ENCODE data around the gene AP1S2.

AP1S2 gene

GRCh38 chrX:15877380-15877779 lies 22.8 kb upstream of the AP1S2 start:
- H3K4me3 ChIP-seq (ENCODE audit: low read length in 2 of 2) = no peak overlapping the region
- H3K9me3 ChIP-seq (ENCODE audit: control insufficient read depth in 2 of 2, low read length in 2 of 2) = peaks cover 0 to 2% of the 10 kb centered on the region in 2 donors
- no peak overlapping the region for H3K27ac ChIP-seq (ENCODE audit: low read depth in 2 of 2, low read length in 2 of 2)
- H3K27me3 ChIP-seq (ENCODE audit: control insufficient read depth in 2 of 2, insufficient read depth in 2 of 2, low read length in 2 of 2) = peaks cover 0 to 5% of the 10 kb centered on the region in 2 donors
- no peaks in the 10 kb centered on the region for H3K36me3 ChIP-seq (ENCODE audit: control insufficient read depth in 2 of 2, insufficient read depth in 2 of 2, low read length in 2 of 2)
- H3K9ac ChIP-seq (ENCODE audit: low read depth in 1 of 2, low read length in 2 of 2) = no peak overlapping the region
- no peaks in the 10 kb centered on the region for H3K4me1 ChIP-seq (ENCODE audit: control insufficient read depth in 2 of 2, insufficient read depth in 2 of 2, low read length in 2 of 2)

DNA sequence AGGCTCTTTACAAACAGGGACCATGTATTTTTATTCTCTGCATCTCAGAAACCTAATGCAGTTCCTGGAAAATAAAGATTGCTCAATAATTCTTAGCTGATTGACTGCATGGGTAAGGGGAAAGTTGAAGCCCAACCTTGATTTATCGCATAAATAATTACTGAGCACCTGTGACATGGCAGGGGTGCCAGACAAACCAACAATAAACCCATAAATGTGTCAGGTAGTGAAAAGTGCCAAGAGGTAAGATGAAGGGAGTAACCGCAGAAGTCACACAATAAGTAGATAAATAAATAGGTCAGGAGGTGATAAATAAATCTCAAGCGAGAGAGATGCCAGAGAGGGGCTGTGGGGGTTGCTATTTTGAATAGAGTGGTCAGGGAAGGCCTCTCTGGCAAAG lies 20.1 kb upstream of the AP1S2 start:
- Histone ChIP-seq H3K4me3 (ENCODE audit: low read length in 2 of 2) (no peak overlapping the region), H3K27me3 (ENCODE audit: control insufficient read depth in 2 of 2, insufficient read depth in 2 of 2, low read length in 2 of 2) (peaks cover 0 to 5% of the 10 kb centered on the region in 2 donors), H3K9me3 (ENCODE audit: control insufficient read depth in 2 of 2, low read length in 2 of 2) (peaks cover 0 to 2% of the 10 kb centered on the region in 2 donors), H3K27ac (ENCODE audit: low read depth in 2 of 2, low read length in 2 of 2) (no peak overlapping the region), H3K4me1 (ENCODE audit: control insufficient read depth in 2 of 2, insufficient read depth in 2 of 2, low read length in 2 of 2) (no peaks in the 10 kb centered on the region), H3K36me3 (ENCODE audit: control insufficient read depth in 2 of 2, insufficient read depth in 2 of 2, low read length in 2 of 2) (no peaks in the 10 kb centered on the region), H3K9ac (ENCODE audit: low read depth in 1 of 2, low read length in 2 of 2) (no peak overlapping the region)

DNA sequence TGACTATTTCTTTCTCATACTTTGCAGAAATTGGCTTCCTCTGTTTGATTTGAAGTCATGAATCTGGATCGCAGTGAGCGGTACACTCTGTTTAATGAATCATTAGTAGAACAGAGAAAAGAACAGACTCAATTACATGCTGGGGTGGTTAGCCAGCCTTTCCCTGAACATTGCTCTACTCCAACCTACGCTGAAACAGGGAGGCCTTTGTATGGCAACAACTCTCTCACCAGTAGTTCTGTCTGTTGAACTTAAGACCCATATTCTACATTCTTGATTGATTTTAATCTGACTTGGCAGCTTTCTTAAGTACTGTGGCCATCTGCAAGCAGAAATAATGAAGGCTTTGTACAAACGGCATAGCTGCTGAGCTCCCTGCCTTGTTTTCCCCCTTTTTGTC lies 19.0 kb upstream of the AP1S2 start:
- H3K9ac ChIP-seq (ENCODE audit: low read depth in 1 of 2, low read length in 2 of 2) = no peak overlapping the region
- H3K4me3 ChIP-seq (ENCODE audit: low read length in 2 of 2) = no peak overlapping the region
- H3K27me3 ChIP-seq (ENCODE audit: control insufficient read depth in 2 of 2, insufficient read depth in 2 of 2, low read length in 2 of 2) = peaks cover 0 to 5% of the 10 kb centered on the region in 2 donors
- H3K36me3 ChIP-seq (ENCODE audit: control insufficient read depth in 2 of 2, insufficient read depth in 2 of 2, low read length in 2 of 2) = no peaks in the 10 kb centered on the region
- H3K27ac ChIP-seq (ENCODE audit: low read depth in 2 of 2, low read length in 2 of 2) = no peak overlapping the region
- H3K4me1 ChIP-seq (ENCODE audit: control insufficient read depth in 2 of 2, insufficient read depth in 2 of 2, low read length in 2 of 2) = no peaks in the 10 kb centered on the region
- H3K9me3 ChIP-seq (ENCODE audit: control insufficient read depth in 2 of 2, low read length in 2 of 2) = no peaks in the 10 kb centered on the region

- Histone ChIP-seq H3K36me3 (ENCODE audit: control insufficient read depth in 2 of 2, insufficient read depth in 2 of 2, low read length in 2 of 2) (no peaks in the 10 kb centered on the region), H3K9me3 (ENCODE audit: control insufficient read depth in 2 of 2, low read length in 2 of 2) (no peaks in the 10 kb centered on the region)
Measured at GRCh38 chrX:15870310-15870709, 15.7 kb upstream of the AP1S2 start.

GRCh38 chrX:15869695-15870094 lies 15.1 kb upstream of the AP1S2 start:
- H3K36me3 ChIP-seq (ENCODE audit: control insufficient read depth in 2 of 2, insufficient read depth in 2 of 2, low read length in 2 of 2) = no peaks in the 10 kb centered on the region
- no peak overlapping the region for H3K9ac ChIP-seq (ENCODE audit: low read depth in 1 of 2, low read length in 2 of 2)
- H3K9me3 ChIP-seq (ENCODE audit: control insufficient read depth in 2 of 2, low read length in 2 of 2) = no peaks in the 10 kb centered on the region
- H3K4me1 ChIP-seq (ENCODE audit: control insufficient read depth in 2 of 2, insufficient read depth in 2 of 2, low read length in 2 of 2) = no peaks in the 10 kb centered on the region
- H3K4me3 ChIP-seq (ENCODE audit: low read length in 2 of 2) = no peak overlapping the region
- H3K27me3 ChIP-seq (ENCODE audit: control insufficient read depth in 2 of 2, insufficient read depth in 2 of 2, low read length in 2 of 2) = peaks cover 2 to 7% of the 10 kb centered on the region in 2 donors
- H3K27ac ChIP-seq (ENCODE audit: low read depth in 2 of 2, low read length in 2 of 2) = no peak overlapping the region

More at GRCh38 chrX:15870310-15870709, 15.7 kb upstream of the AP1S2 start:
- H3K9ac ChIP-seq (ENCODE audit: low read depth in 1 of 2, low read length in 2 of 2) = no peak overlapping the region
- no peak overlapping the region for H3K27ac ChIP-seq (ENCODE audit: low read depth in 2 of 2, low read length in 2 of 2)
- peaks cover 2 to 7% of the 10 kb centered on the region in 2 donors for H3K27me3 ChIP-seq (ENCODE audit: control insufficient read depth in 2 of 2, insufficient read depth in 2 of 2, low read length in 2 of 2)
- no peaks in the 10 kb centered on the region for H3K4me1 ChIP-seq (ENCODE audit: control insufficient read depth in 2 of 2, insufficient read depth in 2 of 2, low read length in 2 of 2)
- H3K4me3 ChIP-seq (ENCODE audit: low read length in 2 of 2) = no peak overlapping the region

DNA sequence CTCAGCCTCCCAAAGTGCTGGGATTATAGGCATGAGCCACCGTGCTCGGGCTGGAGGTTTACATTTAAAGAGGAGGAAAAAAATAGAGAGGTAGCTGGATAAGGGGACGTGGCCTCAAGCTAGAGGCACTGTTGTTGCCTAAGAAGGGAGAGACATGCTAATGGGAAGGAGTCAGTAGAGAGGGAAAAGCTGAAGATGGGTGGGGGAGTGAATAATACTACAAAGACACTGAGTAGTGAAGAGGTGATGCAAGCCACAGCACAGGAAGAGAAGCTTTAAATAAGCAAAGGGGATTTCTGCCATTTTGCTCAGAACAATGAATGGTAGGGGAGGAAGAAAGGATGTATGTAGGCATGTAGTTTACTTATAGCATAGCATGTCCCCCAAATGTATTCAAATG lies 11.5 kb upstream of the AP1S2 start:
- no peaks in the 10 kb centered on the region for H3K9me3 ChIP-seq (ENCODE audit: control insufficient read depth in 2 of 2, low read length in 2 of 2)
- H3K36me3 ChIP-seq (ENCODE audit: control insufficient read depth in 2 of 2, insufficient read depth in 2 of 2, low read length in 2 of 2) = no peaks in the 10 kb centered on the region
- no peak overlapping the region for H3K9ac ChIP-seq (ENCODE audit: low read depth in 1 of 2, low read length in 2 of 2)
- H3K4me1 ChIP-seq (ENCODE audit: control insufficient read depth in 2 of 2, insufficient read depth in 2 of 2, low read length in 2 of 2) = no peaks in the 10 kb centered on the region
- peaks cover 2 to 9% of the 10 kb centered on the region in 2 donors for H3K27me3 ChIP-seq (ENCODE audit: control insufficient read depth in 2 of 2, insufficient read depth in 2 of 2, low read length in 2 of 2)
- no peak overlapping the region for H3K4me3 ChIP-seq (ENCODE audit: low read length in 2 of 2)
- no peak overlapping the region for H3K27ac ChIP-seq (ENCODE audit: low read depth in 2 of 2, low read length in 2 of 2)

DNA sequence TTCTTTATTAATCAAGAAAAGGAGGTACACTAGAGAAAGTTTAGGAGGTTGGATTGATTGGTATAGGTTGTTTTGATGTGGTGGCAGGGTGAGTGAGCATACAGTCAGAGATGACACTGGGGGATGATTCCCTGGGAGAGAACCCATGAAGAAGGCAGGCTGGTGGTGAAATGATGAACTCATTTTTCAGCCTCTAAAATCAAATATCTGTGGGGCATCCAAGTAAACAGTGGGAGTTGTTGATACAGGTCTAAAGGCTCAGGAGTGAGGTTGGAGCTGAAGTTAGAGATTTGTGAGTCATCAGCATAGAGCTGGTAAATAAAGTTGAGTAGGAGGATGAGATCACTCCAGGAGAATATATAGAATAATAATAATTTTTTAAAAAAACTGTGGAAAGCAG lies 10.0 kb upstream of the AP1S2 start:
- Histone ChIP-seq H3K4me1 (ENCODE audit: control insufficient read depth in 2 of 2, insufficient read depth in 2 of 2, low read length in 2 of 2) (no peaks in the 10 kb centered on the region), H3K36me3 (ENCODE audit: control insufficient read depth in 2 of 2, insufficient read depth in 2 of 2, low read length in 2 of 2) (no peaks in the 10 kb centered on the region), H3K27me3 (ENCODE audit: control insufficient read depth in 2 of 2, insufficient read depth in 2 of 2, low read length in 2 of 2) (peaks cover 2 to 11% of the 10 kb centered on the region in 2 donors), H3K9me3 (ENCODE audit: control insufficient read depth in 2 of 2, low read length in 2 of 2) (no peaks in the 10 kb centered on the region), H3K9ac (ENCODE audit: low read depth in 1 of 2, low read length in 2 of 2) (no peak overlapping the region), H3K4me3 (ENCODE audit: low read length in 2 of 2) (no peak overlapping the region), H3K27ac (ENCODE audit: low read depth in 2 of 2, low read length in 2 of 2) (no peak overlapping the region)

GRCh38 chrX:15864023-15864422 lies 9.4 kb upstream of the AP1S2 start:
- Histone ChIP-seq H3K9me3 (ENCODE audit: control insufficient read depth in 2 of 2, low read length in 2 of 2) (no peaks in the 10 kb centered on the region), H3K9ac (ENCODE audit: low read depth in 1 of 2, low read length in 2 of 2) (no peak overlapping the region), H3K27ac (ENCODE audit: low read depth in 2 of 2, low read length in 2 of 2) (no peak overlapping the region), H3K36me3 (ENCODE audit: control insufficient read depth in 2 of 2, insufficient read depth in 2 of 2, low read length in 2 of 2) (no peaks in the 10 kb centered on the region), H3K27me3 (ENCODE audit: control insufficient read depth in 2 of 2, insufficient read depth in 2 of 2, low read length in 2 of 2) (peaks cover 2 to 11% of the 10 kb centered on the region in 2 donors), H3K4me3 (ENCODE audit: low read length in 2 of 2) (no peak overlapping the region), H3K4me1 (ENCODE audit: control insufficient read depth in 2 of 2, insufficient read depth in 2 of 2, low read length in 2 of 2) (no peaks in the 10 kb centered on the region)

- Histone ChIP-seq H3K4me1 (ENCODE audit: control insufficient read depth in 2 of 2, insufficient read depth in 2 of 2, low read length in 2 of 2) (no peaks in the 10 kb centered on the region), H3K36me3 (ENCODE audit: control insufficient read depth in 2 of 2, insufficient read depth in 2 of 2, low read length in 2 of 2) (no peaks in the 10 kb centered on the region), H3K27me3 (ENCODE audit: control insufficient read depth in 2 of 2, insufficient read depth in 2 of 2, low read length in 2 of 2) (peaks cover 0 to 7% of the 10 kb centered on the region in 2 donors), H3K4me3 (ENCODE audit: low read length in 2 of 2) (no peak overlapping the region), H3K9ac (ENCODE audit: low read depth in 1 of 2, low read length in 2 of 2) (no peak overlapping the region), H3K9me3 (ENCODE audit: control insufficient read depth in 2 of 2, low read length in 2 of 2) (no peaks in the 10 kb centered on the region), H3K27ac (ENCODE audit: low read depth in 2 of 2, low read length in 2 of 2) (no peak overlapping the region)
Measured at GRCh38 chrX:15860921-15861320, 6.3 kb upstream of the AP1S2 start.

GRCh38 chrX:15858051-15858450 lies 3.4 kb upstream of the AP1S2 start:
- peaks cover 2 to 5% of the 10 kb centered on the region in 2 donors for H3K27me3 ChIP-seq (ENCODE audit: control insufficient read depth in 2 of 2, insufficient read depth in 2 of 2, low read length in 2 of 2)
- H3K9me3 ChIP-seq (ENCODE audit: control insufficient read depth in 2 of 2, low read length in 2 of 2) = no peaks in the 10 kb centered on the region
- H3K4me3 ChIP-seq (ENCODE audit: low read length in 2 of 2) = no peak overlapping the region
- no peaks in the 10 kb centered on the region for H3K36me3 ChIP-seq (ENCODE audit: control insufficient read depth in 2 of 2, insufficient read depth in 2 of 2, low read length in 2 of 2)
- H3K4me1 ChIP-seq (ENCODE audit: control insufficient read depth in 2 of 2, insufficient read depth in 2 of 2, low read length in 2 of 2) = peaks cover 6 to 9% of the 10 kb centered on the region in 2 donors
- H3K27ac ChIP-seq (ENCODE audit: low read depth in 2 of 2, low read length in 2 of 2) = no peak overlapping the region
- H3K9ac ChIP-seq (ENCODE audit: low read depth in 1 of 2, low read length in 2 of 2) = no peak overlapping the region

- H3K27ac ChIP-seq (ENCODE audit: low read depth in 2 of 2, low read length in 2 of 2) = no peak overlapping the region
- H3K27me3 ChIP-seq (ENCODE audit: control insufficient read depth in 2 of 2, insufficient read depth in 2 of 2, low read length in 2 of 2) = peaks cover 2 to 5% of the 10 kb centered on the region in 2 donors
- peaks cover 6 to 9% of the 10 kb centered on the region in 2 donors for H3K4me1 ChIP-seq (ENCODE audit: control insufficient read depth in 2 of 2, insufficient read depth in 2 of 2, low read length in 2 of 2)
- H3K9me3 ChIP-seq (ENCODE audit: control insufficient read depth in 2 of 2, low read length in 2 of 2) = no peaks in the 10 kb centered on the region
- H3K4me3 ChIP-seq (ENCODE audit: low read length in 2 of 2) = no peak overlapping the region
- H3K36me3 ChIP-seq (ENCODE audit: control insufficient read depth in 2 of 2, insufficient read depth in 2 of 2, low read length in 2 of 2) = no peaks in the 10 kb centered on the region
- no peak overlapping the region for H3K9ac ChIP-seq (ENCODE audit: low read depth in 1 of 2, low read length in 2 of 2)
Measured at GRCh38 chrX:15856636-15857035, 2.0 kb upstream of the AP1S2 start.
